Spleen (tissue), 11 donors: Measurements from ENCODE around the gene KLHL40. TPM values are rescaled to one million over a fixed set of nuclear protein-coding genes. Genes with fewer than 3 reads are reported as not detected.

Source experiments
- DNase-seq: peaks from one replicate; pipeline ENCODE4 v3.0.0-alpha.2; 2020
- H3K27ac ChIP-seq, 8 donors: fragments of 200-600 bp; sonication (generic) in 7 of 8; 1 replicate in 4 of 8; 2 replicates in 4 of 8; pipeline versions ENCODE4 v1.5.0 to v1.8.0; 2016 to 2021; ENCODE audit warnings: inconsistent platforms in 4 of 8, mild to moderate bottlenecking in 4 of 8, moderate library complexity in 1 of 8
- H3K27me3 ChIP-seq, 7 donors: fragments of 200-600 bp; sonication (generic) in 6 of 7; replicated peaks in 1 of 7; 1 replicate in 4 of 7; 2 replicates in 3 of 7; pipeline versions ENCODE4 v1.5.0 to v1.8.0; 2016 to 2021; ENCODE audit warnings: inconsistent platforms in 3 of 7, mild to moderate bottlenecking in 1 of 7
- H3K36me3 ChIP-seq, 6 donors: fragments of 200-600 bp; sonication (generic) in 5 of 6; 1 replicate in 4 of 6; 2 replicates in 2 of 6; pipeline versions ENCODE4 v1.5.0 to v1.8.0; 2016 to 2021; ENCODE audit warnings: inconsistent platforms in 2 of 6
- H3K4me1 ChIP-seq, 6 donors: fragments of 200-600 bp; sonication (generic) in 5 of 6; 1 replicate in 3 of 6; 2 replicates in 3 of 6; pipeline versions ENCODE4 v1.5.0 to v1.8.0; 2016 to 2021; ENCODE audit warnings: inconsistent platforms in 3 of 6
- H3K4me3 ChIP-seq, 8 donors: fragments of 200-600 bp; sonication (generic) in 7 of 8; 1 replicate in 4 of 8; 2 replicates in 4 of 8; pipeline versions ENCODE4 v1.5.0 to v1.8.0; 2016 to 2021; ENCODE audit warnings: inconsistent platforms in 4 of 8, mild to moderate bottlenecking in 4 of 8, moderate library complexity in 2 of 8
- H3K9me3 ChIP-seq, 8 donors: fragments of 200-600 bp; sonication (generic) in 7 of 8; 1 replicate in 4 of 8; 2 replicates in 4 of 8; pipeline versions ENCODE4 v1.5.0 to v1.8.0; 2016 to 2021; ENCODE audit warnings: inconsistent platforms in 4 of 8
- CTCF ChIP-seq, 11 experiments: fragments of 200-600 bp in 7 of 11; fragments of 450-650 bp in 4 of 11; sonication (generic) in 4 of 11; IDR thresholded peaks in 8 of 11; conservative IDR thresholded peaks in 3 of 11; 1 replicate in 7 of 11; 2 replicates in 4 of 11; pipeline versions ENCODE4 v1.4.0 to v1.8.0; 2016 to 2021; ENCODE audit warnings: antibody characterized with exemption in 11 of 11, inconsistent platforms in 4 of 11, mild to moderate bottlenecking in 1 of 11
- POLR2A ChIP-seq, 3 donors: fragments of 450-650 bp; IDR thresholded peaks; one replicate each; pipeline ENCODE4 v1.5.1; 2017; ENCODE audit warnings: antibody characterized with exemption in 3 of 3, mild to moderate bottlenecking in 1 of 3
- POLR2AphosphoS5 ChIP-seq, 3 donors: sonication (generic); formaldehyde crosslinking; IDR thresholded peaks; one replicate each; pipeline ENCODE4 v1.5.1; 2017; ENCODE audit warnings: antibody characterized with exemption in 3 of 3
- WGBS, 5 donors: extraction: QIAGEN DNeasy Blood & Tissue Kit in 3 of 5; methylation state at CpG; one replicate each; pipeline versions ENCODE4 v1.1.5 to v1.1.7; 2013 to 2018; 5-methylcytosine and 5-hydroxymethylcytosine counted together
- intact Hi-C: fragments of 100-400 bp; cut with DNase I; formaldehyde crosslinking; loops from one replicate; pipeline ENCODE4 v1.15.0; 2023; ENCODE audit warnings: low total_unique reads
- polyA plus RNA-seq, 3 donors: library from polyadenylated mRNA; stranded (reverse); fragments of 200-250 nt; gene quantifications; one replicate each; pipeline ENCODE4 v1.2.1, GENCODE V29; 2013
- total RNA-seq, 7 donors: library from RNA; depleted of rRNA in 3 of 7; stranded (reverse); fragments of >200 nt in 3 of 7; fragmentation: NEBNext Ultra II Directional in 4 of 7; extraction: Animal tissue kit (Norgen Biotek cat#: 25700) in 4 of 7; gene quantifications; one replicate each; pipeline versions ENCODE4 v1.1.0 to v1.2.1, GENCODE V29; 2016 to 2021
- donor health status: healthy with polysubstance abuse.
- donor health status: DM: no; HTN: no; CAD: no; lungs with moderate emphysema.
- donor health status: DM: no; HTN: no; CAD: no.
- donor health status: Bipolar disorder and iron deficiency.
- donor health status: healthy.
- donor health status: DM: no; HTN: no; CAD: no.
- donor health status: DM: yes; HTN: yes; CAD: no.

Gene KLHL40
- total and polyA plus RNA-seq, 10 donors = 0.03 to 0.17 TPM; not detected in 8

GRCh38 chr3:42723219-42723618 lies 37.9 kb downstream of the KLHL40 start:
- 90 to 99% (median 94%) methylated on average over 2 of the region's 2 CpGs for WGBS, 5 donors
- Histone ChIP-seq H3K4me3 (no peak overlapping the region), H3K4me1 (no peaks in the 10 kb centered on the region), H3K9me3 (no peaks in the 10 kb centered on the region), H3K36me3 (no peaks in the 10 kb centered on the region), H3K27me3 (no peaks in the 10 kb centered on the region), H3K27ac (no peak overlapping the region)
- TF ChIP-seq POLR2A (IDR thresholded peaks at IDR 0.05) = no peak
- intact Hi-C loops = no loop called here
- DNase-seq = no peak

GRCh38 chr3:42725454-42725853 lies 40.1 kb downstream of the KLHL40 start:
- Histone ChIP-seq H3K36me3 (no peaks in the 10 kb centered on the region), H3K27me3 (no peaks in the 10 kb centered on the region), H3K4me1 (no peaks in the 10 kb centered on the region), H3K9me3 (no peaks in the 10 kb centered on the region), H3K4me3 (no peak overlapping the region), H3K27ac (no peak overlapping the region)
- TF ChIP-seq POLR2AphosphoS5 (IDR thresholded peaks at IDR 0.05) (no peak), POLR2A (IDR thresholded peaks at IDR 0.05) (no peak), CTCF (IDR thresholded peaks at IDR 0.05 in 8 of 11, conservative IDR thresholded peaks at IDR 0.05 in 3 of 11) (no peak)
- WGBS, 5 donors = 85 to 97% (median 88%) methylated on average over 2 of the region's 2 CpGs
- intact Hi-C loops = no loop called here
- no peak for DNase-seq

GRCh38 chr3:42728056-42728455 lies 42.7 kb downstream of the KLHL40 start:
- peak; percentile 53 for DNase-seq
- Histone ChIP-seq H3K27me3 (no peaks in the 10 kb centered on the region), H3K27ac (no peak overlapping the region)

GRCh38 chr3:42728668-42729364 lies 43.5 kb downstream of the KLHL40 start:
- no peaks in the 10 kb centered on the region for H3K27me3 ChIP-seq
- intact Hi-C loops = no loop called here
- TF ChIP-seq CTCF (IDR thresholded peaks at IDR 0.05 in 8 of 11, conservative IDR thresholded peaks at IDR 0.05 in 3 of 11) (no peak), POLR2AphosphoS5 (IDR thresholded peaks at IDR 0.05) (no peak), POLR2A (IDR thresholded peaks at IDR 0.05) (no peak)
- no peak overlapping the region for H3K27ac ChIP-seq
- H3K4me1 ChIP-seq = no peaks in the 10 kb centered on the region
- no peaks in the 10 kb centered on the region for H3K9me3 ChIP-seq
- DNase-seq = no peak
- H3K36me3 ChIP-seq = no peaks in the 10 kb centered on the region
- WGBS, 5 donors = 72 to 87% (median 81%) methylated on average over 3 of the region's 3 CpGs
- no peak overlapping the region for H3K4me3 ChIP-seq

More at GRCh38 chr3:42728056-42728455, 42.7 kb downstream of the KLHL40 start:
- WGBS, 5 donors = 40 to 61% (median 50%) methylated on average over 3 of the region's 3 CpGs
- Histone ChIP-seq H3K9me3 (no peaks in the 10 kb centered on the region), H3K36me3 (no peaks in the 10 kb centered on the region), H3K4me1 (no peaks in the 10 kb centered on the region), H3K4me3 (no peak overlapping the region)
- intact Hi-C loops = no loop called here
- TF ChIP-seq POLR2A (IDR thresholded peaks at IDR 0.05) (no peak), CTCF (IDR thresholded peaks at IDR 0.05 in 8 of 11, conservative IDR thresholded peaks at IDR 0.05 in 3 of 11) (no peak), POLR2AphosphoS5 (IDR thresholded peaks at IDR 0.05) (no peak)
